ENCODE results near the gene GRM8.

DNA sequence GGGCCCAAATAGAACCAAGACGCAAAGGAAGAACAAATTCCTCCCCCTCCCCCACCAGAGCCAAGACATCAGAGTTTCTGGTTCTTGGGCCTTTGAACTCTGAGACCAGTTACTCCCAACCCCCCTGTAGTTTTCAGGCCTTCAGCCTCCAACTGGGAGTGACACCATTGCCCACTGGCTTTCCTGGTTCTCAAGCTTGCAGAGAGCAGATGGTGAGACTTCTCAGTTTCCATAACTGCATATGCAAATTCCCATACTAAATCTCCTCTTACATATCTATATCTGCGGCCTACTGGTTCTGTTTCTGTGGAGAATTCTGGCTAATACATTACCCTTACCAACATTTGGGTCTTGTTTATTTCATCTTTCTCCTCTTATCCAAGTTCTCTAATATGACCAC lies 762.9 kb downstream of the GRM8 start:
- TF ChIP-seq, protein P1, sequence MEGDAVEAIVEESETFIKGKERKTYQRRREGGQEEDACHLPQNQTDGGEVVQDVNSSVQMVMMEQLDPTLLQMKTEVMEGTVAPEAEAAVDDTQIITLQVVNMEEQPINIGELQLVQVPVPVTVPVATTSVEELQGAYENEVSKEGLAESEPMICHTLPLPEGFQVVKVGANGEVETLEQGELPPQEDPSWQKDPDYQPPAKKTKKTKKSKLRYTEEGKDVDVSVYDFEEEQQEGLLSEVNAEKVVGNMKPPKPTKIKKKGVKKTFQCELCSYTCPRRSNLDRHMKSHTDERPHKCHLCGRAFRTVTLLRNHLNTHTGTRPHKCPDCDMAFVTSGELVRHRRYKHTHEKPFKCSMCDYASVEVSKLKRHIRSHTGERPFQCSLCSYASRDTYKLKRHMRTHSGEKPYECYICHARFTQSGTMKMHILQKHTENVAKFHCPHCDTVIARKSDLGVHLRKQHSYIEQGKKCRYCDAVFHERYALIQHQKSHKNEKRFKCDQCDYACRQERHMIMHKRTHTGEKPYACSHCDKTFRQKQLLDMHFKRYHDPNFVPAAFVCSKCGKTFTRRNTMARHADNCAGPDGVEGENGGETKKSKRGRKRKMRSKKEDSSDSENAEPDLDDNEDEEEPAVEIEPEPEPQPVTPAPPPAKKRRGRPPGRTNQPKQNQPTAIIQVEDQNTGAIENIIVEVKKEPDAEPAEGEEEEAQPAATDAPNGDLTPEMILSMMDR (IDR thresholded peaks at IDR 0.05), result no peak
- TF ChIP-seq POLR2AphosphoS5 (IDR thresholded peaks at IDR 0.05) (no peak), POLR2A (IDR thresholded peaks at IDR 0.05) (no peak)

Data from stomach (tissue), 4 donors.